HepG2 (cell line): ENCODE results near the gene LRRC63.

ENCODE experiments used
- HNRNPK ChIP-seq: fragments of 200-400 bp; formaldehyde crosslinking; IDR thresholded peaks from 2 replicates; pipeline ENCODE4 v1.6.1; 2018; ENCODE audit warnings: low read length, low read depth, moderate library complexity, mild to moderate bottlenecking; ENCODE audit not compliant: poor library complexity, severe bottlenecking
- KMT2A ChIP-seq: sonication (generic); formaldehyde crosslinking; IDR thresholded peaks from 2 replicates; pipeline ENCODE4 v1.4.0; 2020; ENCODE audit warnings: missing genetic modification reagents
- NR2F6 ChIP-seq, 2 experiments: IDR thresholded peaks; 2 replicates each; pipeline ENCODE4 v1.6.1; 2016; ENCODE audit warnings: antibody characterized with exemption in 1 of 2, mild to moderate bottlenecking in 1 of 2
- POLR2A ChIP-seq, 2 experiments: IDR thresholded peaks; 2 replicates each; pipeline ENCODE4 v1.6.1; 2011; ENCODE audit warnings: low read depth in 2 of 2, low read length in 2 of 2, mild to moderate bottlenecking in 1 of 2, moderate library complexity in 1 of 2; ENCODE audit not compliant: insufficient read depth in 1 of 2
- RBAK ChIP-seq: sonication (generic); formaldehyde crosslinking; IDR thresholded peaks from 2 replicates; pipeline ENCODE4 v1.5.1; 2020; ENCODE audit warnings: mild to moderate bottlenecking, missing genetic modification reagents
- TAF1 ChIP-seq: sonication (generic); formaldehyde crosslinking; IDR thresholded peaks from 2 replicates; pipeline ENCODE4 v1.4.0; 2020; ENCODE audit warnings: missing genetic modification reagents
- TCF12 ChIP-seq, 2 experiments: fragments of 450-650 bp in 1 of 2; sonication (generic) in 1 of 2; formaldehyde crosslinking in 1 of 2; IDR thresholded peaks; 2 replicates each; pipeline versions ENCODE4 v1.6.1 to v1.8.0; 2017 to 2022; ENCODE audit warnings: antibody characterized with exemption in 1 of 2, mild to moderate bottlenecking in 1 of 2, missing genetic modification reagents in 1 of 2, moderate library complexity in 1 of 2
- ZBTB7A ChIP-seq: sonication (generic); formaldehyde crosslinking; IDR thresholded peaks from 2 replicates; pipeline ENCODE4 v1.8.0; 2022; ENCODE audit warnings: mild to moderate bottlenecking, missing genetic modification reagents
- ZFP90 ChIP-seq: sonication (generic); formaldehyde crosslinking; IDR thresholded peaks from 2 replicates; pipeline ENCODE4 v1.8.0; 2022; ENCODE audit warnings: missing genetic modification reagents, mild to moderate bottlenecking, inconsistent platforms, borderline replicate concordance
- ZNF143 ChIP-seq: sonication (generic); formaldehyde crosslinking; IDR thresholded peaks from 2 replicates; pipeline ENCODE4 v1.4.0; 2020; ENCODE audit warnings: missing genetic modification reagents
- ZNF20 ChIP-seq: sonication (generic); formaldehyde crosslinking; IDR thresholded peaks from 2 replicates; pipeline ENCODE4 v1.4.0; 2020; ENCODE audit warnings: mild to moderate bottlenecking, moderate library complexity, missing genetic modification reagents
- ZNF274 ChIP-seq: sonication (generic); formaldehyde crosslinking; IDR thresholded peaks from 2 replicates; pipeline ENCODE4 v1.5.1; 2020; ENCODE audit warnings: mild to moderate bottlenecking, missing genetic modification reagents
- ZSCAN22 ChIP-seq: sonication (generic); formaldehyde crosslinking; IDR thresholded peaks from 2 replicates; pipeline ENCODE4 v1.4.0; 2020; ENCODE audit warnings: mild to moderate bottlenecking, missing genetic modification reagents
- TF ChIP-seq, protein P1 (sequence below): sonication (generic); formaldehyde crosslinking; IDR thresholded peaks from 2 replicates; pipeline ENCODE4 v1.5.0; 2020; ENCODE audit warnings: mild to moderate bottlenecking, missing genetic modification reagents, moderate library complexity

- TF ChIP-seq, protein P1, sequence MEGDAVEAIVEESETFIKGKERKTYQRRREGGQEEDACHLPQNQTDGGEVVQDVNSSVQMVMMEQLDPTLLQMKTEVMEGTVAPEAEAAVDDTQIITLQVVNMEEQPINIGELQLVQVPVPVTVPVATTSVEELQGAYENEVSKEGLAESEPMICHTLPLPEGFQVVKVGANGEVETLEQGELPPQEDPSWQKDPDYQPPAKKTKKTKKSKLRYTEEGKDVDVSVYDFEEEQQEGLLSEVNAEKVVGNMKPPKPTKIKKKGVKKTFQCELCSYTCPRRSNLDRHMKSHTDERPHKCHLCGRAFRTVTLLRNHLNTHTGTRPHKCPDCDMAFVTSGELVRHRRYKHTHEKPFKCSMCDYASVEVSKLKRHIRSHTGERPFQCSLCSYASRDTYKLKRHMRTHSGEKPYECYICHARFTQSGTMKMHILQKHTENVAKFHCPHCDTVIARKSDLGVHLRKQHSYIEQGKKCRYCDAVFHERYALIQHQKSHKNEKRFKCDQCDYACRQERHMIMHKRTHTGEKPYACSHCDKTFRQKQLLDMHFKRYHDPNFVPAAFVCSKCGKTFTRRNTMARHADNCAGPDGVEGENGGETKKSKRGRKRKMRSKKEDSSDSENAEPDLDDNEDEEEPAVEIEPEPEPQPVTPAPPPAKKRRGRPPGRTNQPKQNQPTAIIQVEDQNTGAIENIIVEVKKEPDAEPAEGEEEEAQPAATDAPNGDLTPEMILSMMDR (CRISPR knock-in tag): no peak
- TF ChIP-seq TCF12 (IDR thresholded peaks at IDR 0.05) (no peak), TCF12 (CRISPR knock-in tag; IDR thresholded peaks at IDR 0.05) (no peak), ZNF143 (CRISPR knock-in tag) (no peak), TAF1 (CRISPR knock-in tag) (no peak), ZNF20 (CRISPR knock-in tag) (no peak), ZBTB7A (CRISPR knock-in tag) (no peak), HNRNPK (no peak), NR2F6 (IDR thresholded peaks at IDR 0.05) (no peak), NR2F6 (CRISPR knock-in tag; IDR thresholded peaks at IDR 0.05) (no peak), ZSCAN22 (CRISPR knock-in tag) (no peak), ZNF274 (CRISPR knock-in tag) (no peak), RBAK (CRISPR knock-in tag) (no peak), KMT2A (CRISPR knock-in tag) (no peak), POLR2A (IDR thresholded peaks at IDR 0.05; ENCODE audit: insufficient read depth in 1 of 2, low read depth in 2 of 2, low read length in 2 of 2) (no peak), ZFP90 (CRISPR knock-in tag) (no peak)
Measured at GRCh38 chr13:46267166-46267565, 55.4 kb downstream of the LRRC63 start.
